HepG2 (cell line): ENCODE measurements around the gene PSMD5. TPM values are rescaled to one million over a fixed set of nuclear protein-coding genes. Genes with fewer than 3 reads are reported as not detected.

Source experiments
- AKAP8 ChIP-seq: sonication (generic); formaldehyde crosslinking; IDR thresholded peaks from 2 replicates; pipeline ENCODE4 v1.5.1; 2020; ENCODE audit warnings: mild to moderate bottlenecking, missing genetic modification reagents
- CC2D1A ChIP-seq: sonication (generic); formaldehyde crosslinking; IDR thresholded peaks from 2 replicates; pipeline ENCODE4 v1.8.1; 2023; ENCODE audit warnings: mild to moderate bottlenecking, missing genetic modification reagents
- CHCHD3 ChIP-seq: sonication (generic); formaldehyde crosslinking; IDR thresholded peaks from 2 replicates; pipeline ENCODE4 v1.8.0; 2022; ENCODE audit warnings: mild to moderate bottlenecking, missing genetic modification reagents, moderate library complexity
- DR1 ChIP-seq: sonication (generic); formaldehyde crosslinking; IDR thresholded peaks from 2 replicates; pipeline ENCODE4 v1.8.0; 2021; ENCODE audit warnings: mild to moderate bottlenecking, missing genetic modification reagents, inconsistent platforms
- EEA1 ChIP-seq: sonication (generic); formaldehyde crosslinking; IDR thresholded peaks from 2 replicates; pipeline ENCODE4 v1.5.1; 2020; ENCODE audit warnings: mild to moderate bottlenecking, missing genetic modification reagents, borderline replicate concordance
- EED ChIP-seq: sonication (generic); formaldehyde crosslinking; IDR thresholded peaks from 2 replicates; pipeline ENCODE4 v1.5.0; 2020; ENCODE audit warnings: mild to moderate bottlenecking, missing genetic modification reagents
- GATAD1 ChIP-seq: IDR thresholded peaks from 2 replicates; pipeline ENCODE4 v1.6.1; 2016; ENCODE audit warnings: missing genetic modification reagents, missing compliant biosample characterization
- LBX2 ChIP-seq: sonication (generic); formaldehyde crosslinking; IDR thresholded peaks from 2 replicates; pipeline ENCODE4 v1.5.0; 2020; ENCODE audit warnings: missing genetic modification reagents, mild to moderate bottlenecking, borderline replicate concordance
- MBD4 ChIP-seq: IDR thresholded peaks from 2 replicates; pipeline ENCODE4 v1.6.1; 2012; ENCODE audit warnings: low read length, inconsistent platforms, borderline replicate concordance
- NKX3-1 ChIP-seq: sonication (generic); formaldehyde crosslinking; IDR thresholded peaks from 2 replicates; pipeline ENCODE4 v1.5.0; 2020; ENCODE audit warnings: missing genetic modification reagents
- PBX3 ChIP-seq: sonication (generic); formaldehyde crosslinking; IDR thresholded peaks from 2 replicates; pipeline ENCODE4 v1.8.1; 2023; ENCODE audit warnings: missing genetic modification reagents, inconsistent platforms, borderline replicate concordance
- PITX1 ChIP-seq: sonication (generic); formaldehyde crosslinking; IDR thresholded peaks from 2 replicates; pipeline ENCODE4 v1.5.1; 2020; ENCODE audit warnings: mild to moderate bottlenecking, missing genetic modification reagents
- POLR2AphosphoS2 ChIP-seq: IDR thresholded peaks from 2 replicates; pipeline ENCODE4 v1.6.1; 2011; ENCODE audit warnings: low read depth, low read length, improper control_type of control experiment
- ZBTB7B ChIP-seq: sonication (generic); formaldehyde crosslinking; IDR thresholded peaks from 2 replicates; pipeline ENCODE4 v1.4.0; 2020; ENCODE audit warnings: missing genetic modification reagents
- ZC3H13 ChIP-seq: sonication (generic); formaldehyde crosslinking; IDR thresholded peaks from 2 replicates; pipeline ENCODE4 v1.8.1; 2023; ENCODE audit warnings: mild to moderate bottlenecking, missing genetic modification reagents, moderate library complexity
- ZNF18 ChIP-seq: sonication (generic); formaldehyde crosslinking; IDR thresholded peaks from 2 replicates; pipeline ENCODE4 v1.8.0; 2022; ENCODE audit warnings: mild to moderate bottlenecking, missing genetic modification reagents; ENCODE audit not compliant: insufficient replicate concordance
- ZNF180 ChIP-seq: sonication (generic); formaldehyde crosslinking; IDR thresholded peaks from 2 replicates; pipeline ENCODE4 v1.4.0; 2020; ENCODE audit warnings: low read depth, missing genetic modification reagents, borderline replicate concordance
- ZNF317 ChIP-seq: sonication (generic); formaldehyde crosslinking; IDR thresholded peaks from 2 replicates; pipeline ENCODE4 v1.5.0; 2020; ENCODE audit warnings: mild to moderate bottlenecking, missing genetic modification reagents
- ZNF501 ChIP-seq: sonication (generic); formaldehyde crosslinking; IDR thresholded peaks from 2 replicates; pipeline ENCODE4 v1.5.1; 2020; ENCODE audit warnings: mild to moderate bottlenecking, moderate library complexity, missing genetic modification reagents
- ZNF543 ChIP-seq: sonication (generic); formaldehyde crosslinking; IDR thresholded peaks from 2 replicates; pipeline ENCODE4 v1.4.0; 2020; ENCODE audit warnings: mild to moderate bottlenecking, missing genetic modification reagents
- ZNF556 ChIP-seq: sonication (generic); formaldehyde crosslinking; IDR thresholded peaks from 2 replicates; pipeline ENCODE4 v1.4.0; 2020; ENCODE audit warnings: mild to moderate bottlenecking, missing genetic modification reagents, borderline replicate concordance
- ZNF737 ChIP-seq: sonication (generic); formaldehyde crosslinking; IDR thresholded peaks from 2 replicates; pipeline ENCODE4 v1.5.0; 2020; ENCODE audit warnings: missing genetic modification reagents, mild to moderate bottlenecking, borderline replicate concordance
- ZNF775 ChIP-seq: sonication (generic); formaldehyde crosslinking; IDR thresholded peaks from 2 replicates; pipeline ENCODE4 v1.4.0; 2020; ENCODE audit warnings: missing genetic modification reagents, mild to moderate bottlenecking, moderate library complexity, borderline replicate concordance
- polyA plus RNA-seq, 8 experiments: library from polyadenylated mRNA; depleted of rRNA in 3 of 8; stranded (reverse) in 7 of 8; unstranded in 1 of 8; fragments of >200 nt; fragmentation: Illumina TruSeq in 4 of 8; extraction: Trizol in 4 of 8; gene quantifications; 2 replicates each; pipeline versions ENCODE4 v1.2.1 to v1.2.3, GENCODE V29; 2011 to 2016; ENCODE audit warnings: low read depth in 4 of 8, missing spikeins in 1 of 8, mixed read lengths in 1 of 8; ENCODE audit not compliant: insufficient read depth in 1 of 8
- total RNA-seq, 5 experiments: library from RNA; depleted of rRNA; stranded (reverse); fragments of >200 nt; fragmentation: Illumina TruSeq; extraction: Trizol; gene quantifications; 2 replicates each; pipeline ENCODE4 v1.2.3, GENCODE V29; 2016; ENCODE audit warnings: low read depth in 1 of 5
- TF ChIP-seq, protein P1 (sequence below): IDR thresholded peaks from 2 replicates; pipeline ENCODE4 v1.6.1; 2016; ENCODE audit warnings: mild to moderate bottlenecking, missing biosample characterization, missing genetic modification reagents
- TF ChIP-seq, protein P2 (sequence below): sonication (generic); formaldehyde crosslinking; IDR thresholded peaks from 2 replicates; pipeline ENCODE4 v1.4.0; 2020; ENCODE audit warnings: missing genetic modification reagents

Gene PSMD5
- total and polyA plus RNA-seq, 2 of the 13 experiments (the other 11 are each of a cell fraction or from before 2014, with no cell fraction given): 12.7 to 18.1 TPM

DNA sequence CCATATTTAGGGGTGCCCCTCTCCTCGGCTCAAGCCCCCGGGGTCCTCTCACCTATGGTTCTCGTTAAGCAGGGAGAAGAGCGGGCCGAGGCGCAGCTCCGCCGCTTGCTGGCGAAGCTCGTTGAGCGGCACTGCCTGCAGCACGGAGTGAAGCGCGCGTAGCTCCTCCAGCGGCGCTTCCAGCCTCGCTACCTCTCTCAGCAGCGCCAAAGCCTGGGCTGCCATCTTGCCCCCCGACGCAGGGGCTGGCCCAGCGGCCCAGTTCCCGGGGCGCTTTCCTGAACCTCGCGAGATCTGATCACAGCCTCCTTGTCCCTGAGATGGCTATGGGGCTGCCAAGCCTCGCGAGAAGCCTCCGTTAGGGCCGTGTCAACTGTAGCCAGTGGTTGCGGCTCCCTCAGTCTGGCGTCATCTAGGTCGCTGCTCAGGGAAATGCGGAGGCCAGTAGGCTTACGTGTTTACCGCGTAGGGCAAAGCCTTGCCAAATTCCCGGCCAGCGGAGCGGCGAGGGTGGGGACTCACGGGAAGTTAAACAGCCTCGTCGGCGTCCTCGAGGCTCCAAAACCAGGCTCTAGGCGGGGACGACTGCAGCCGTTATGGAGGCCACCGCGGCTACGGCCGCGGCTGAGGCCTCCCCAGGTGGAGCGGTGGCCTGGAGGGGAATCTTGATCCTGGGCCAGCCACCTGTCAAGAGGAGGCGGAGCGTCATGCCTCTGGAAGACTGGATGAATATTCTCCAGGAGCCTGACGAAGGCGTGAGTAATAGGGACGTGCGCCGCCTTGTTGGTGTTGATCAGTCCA is at the start of gene PSMD5 (continued):
- no peak for TF ChIP-seq ZNF775 (CRISPR knock-in tag)
- TF ChIP-seq NKX3-1 (CRISPR knock-in tag): peak; percentile 61; the same call in 1 of the 2 replicates
- TF ChIP-seq PITX1 (CRISPR knock-in tag): peak; percentile 42; the same call in 1 of the 2 replicates
- no peak for TF ChIP-seq POLR2AphosphoS2
- peak; percentile 91 for TF ChIP-seq ZNF317 (CRISPR knock-in tag)
- TF ChIP-seq, protein P1, sequence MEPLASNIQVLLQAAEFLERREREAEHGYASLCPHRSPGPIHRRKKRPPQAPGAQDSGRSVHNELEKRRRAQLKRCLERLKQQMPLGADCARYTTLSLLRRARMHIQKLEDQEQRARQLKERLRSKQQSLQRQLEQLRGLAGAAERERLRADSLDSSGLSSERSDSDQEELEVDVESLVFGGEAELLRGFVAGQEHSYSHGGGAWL (CRISPR knock-in tag): peak; percentile 62
- peak; percentile 62; the same call in 1 of the 2 replicates for TF ChIP-seq EED (CRISPR knock-in tag)
- no peak for TF ChIP-seq MBD4
- TF ChIP-seq CHCHD3: no peak
- no peak for TF ChIP-seq CC2D1A (CRISPR knock-in tag)
- peak; percentile 90 for TF ChIP-seq ZNF501
- TF ChIP-seq PBX3 (CRISPR knock-in tag): 0 out of 2 replicates have a peak, but pooled peaks have one; percentile 33
- TF ChIP-seq, protein P2, sequence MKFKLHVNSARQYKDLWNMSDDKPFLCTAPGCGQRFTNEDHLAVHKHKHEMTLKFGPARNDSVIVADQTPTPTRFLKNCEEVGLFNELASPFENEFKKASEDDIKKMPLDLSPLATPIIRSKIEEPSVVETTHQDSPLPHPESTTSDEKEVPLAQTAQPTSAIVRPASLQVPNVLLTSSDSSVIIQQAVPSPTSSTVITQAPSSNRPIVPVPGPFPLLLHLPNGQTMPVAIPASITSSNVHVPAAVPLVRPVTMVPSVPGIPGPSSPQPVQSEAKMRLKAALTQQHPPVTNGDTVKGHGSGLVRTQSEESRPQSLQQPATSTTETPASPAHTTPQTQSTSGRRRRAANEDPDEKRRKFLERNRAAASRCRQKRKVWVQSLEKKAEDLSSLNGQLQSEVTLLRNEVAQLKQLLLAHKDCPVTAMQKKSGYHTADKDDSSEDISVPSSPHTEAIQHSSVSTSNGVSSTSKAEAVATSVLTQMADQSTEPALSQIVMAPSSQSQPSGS (CRISPR knock-in tag): peak; percentile 82
- peak; percentile 62; the same call in 1 of the 2 replicates for TF ChIP-seq ZNF543 (CRISPR knock-in tag)
- peak; percentile 96 for TF ChIP-seq DR1 (CRISPR knock-in tag)
- TF ChIP-seq LBX2: no peak
- TF ChIP-seq ZNF556 (CRISPR knock-in tag): no peak
- TF ChIP-seq ZNF18 (CRISPR knock-in tag): no peak
- peak; percentile 75 for TF ChIP-seq ZC3H13
- TF ChIP-seq EEA1 (CRISPR knock-in tag): no peak; the same call in 1 of the 2 replicates
- TF ChIP-seq GATAD1 (CRISPR knock-in tag): peak; percentile 88
- no peak for TF ChIP-seq ZBTB7B (CRISPR knock-in tag)
- TF ChIP-seq ZNF180 (CRISPR knock-in tag): no peak
- TF ChIP-seq ZNF737 (CRISPR knock-in tag): no peak
- TF ChIP-seq AKAP8 (CRISPR knock-in tag): 0 out of 2 replicates have a peak, but pooled peaks have one; percentile 65
